ENCODE results near the gene C1GALT1.
"Not testable (repeated sequence)": the region's sequence is repeated elsewhere in the genome, so short reads cannot be mapped to it uniquely, and the experiment has no call there.

The C1GALT1 gene

DNA sequence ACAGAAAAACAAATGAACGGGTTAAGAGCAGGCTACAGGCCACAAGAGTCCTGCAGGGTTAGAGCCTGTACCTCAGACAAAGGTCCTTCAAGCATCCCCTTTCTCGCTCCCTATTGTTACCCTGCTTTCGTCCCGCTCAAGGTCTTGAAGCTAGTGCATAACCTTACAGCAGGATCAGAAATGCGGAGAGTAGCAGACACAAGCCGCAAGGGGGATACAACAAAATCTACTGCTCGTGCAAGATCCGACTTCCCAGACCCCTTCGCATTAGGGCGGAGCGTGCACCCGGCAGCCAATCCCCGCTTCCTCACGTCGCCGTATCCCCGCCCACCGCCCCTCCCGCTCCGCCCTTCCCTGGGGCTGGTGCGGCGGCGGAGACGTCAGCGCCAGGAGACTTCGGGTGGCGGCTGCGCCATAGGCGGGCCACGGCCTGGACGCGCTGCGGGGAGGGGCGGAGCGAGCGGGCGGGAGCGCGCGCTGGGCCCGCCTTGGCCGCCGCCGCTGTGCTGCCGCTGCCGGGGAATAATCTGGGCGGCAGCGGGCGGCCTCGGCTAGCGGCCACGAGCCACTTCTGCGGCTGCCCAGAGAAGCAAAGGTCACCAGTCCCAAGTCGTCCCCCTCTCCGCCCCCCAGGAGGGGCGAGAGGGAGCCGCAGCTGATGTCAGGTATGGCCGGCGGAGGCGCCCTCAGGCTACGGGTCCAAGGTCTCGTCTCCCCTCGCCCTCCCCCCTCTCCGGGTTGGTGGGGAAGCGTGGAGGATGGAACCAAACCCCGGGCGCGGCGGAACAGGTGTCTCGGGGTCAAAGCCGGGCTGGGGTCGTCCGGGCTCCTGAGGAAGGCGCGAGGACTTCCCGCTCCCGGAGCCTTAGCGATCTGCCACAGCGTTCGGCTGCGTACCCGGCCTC, at the start of gene C1GALT1:
TSS of gene C1GALT1 (plus strand) at position 389 of the 905 bp plus-strand sequence. CDS start 51,776 bp downstream, outside the sequence.
- DNase-seq, result peak; percentile 95

DNA sequence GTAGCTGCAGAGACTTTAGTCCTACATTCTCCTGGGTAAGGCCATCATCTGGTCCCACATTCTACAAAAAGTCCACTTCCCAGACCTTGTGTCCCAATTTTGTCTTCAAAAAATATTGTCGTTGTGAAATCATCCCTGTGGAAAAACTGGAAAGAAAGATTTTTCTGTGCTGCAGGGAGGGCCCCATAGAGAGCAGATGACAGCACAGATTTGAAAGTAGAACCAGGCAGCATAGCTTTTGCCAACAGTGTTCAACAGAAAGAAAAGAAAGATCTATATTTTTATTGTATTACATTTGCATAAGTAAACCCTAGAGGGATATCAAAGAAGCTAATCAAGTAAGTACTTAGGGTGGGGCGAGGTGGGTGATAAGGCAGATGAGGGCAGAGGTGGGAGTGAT, 48.3 kb upstream of the C1GALT1 start:
- peak; percentile 19 for DNase-seq

DNA sequence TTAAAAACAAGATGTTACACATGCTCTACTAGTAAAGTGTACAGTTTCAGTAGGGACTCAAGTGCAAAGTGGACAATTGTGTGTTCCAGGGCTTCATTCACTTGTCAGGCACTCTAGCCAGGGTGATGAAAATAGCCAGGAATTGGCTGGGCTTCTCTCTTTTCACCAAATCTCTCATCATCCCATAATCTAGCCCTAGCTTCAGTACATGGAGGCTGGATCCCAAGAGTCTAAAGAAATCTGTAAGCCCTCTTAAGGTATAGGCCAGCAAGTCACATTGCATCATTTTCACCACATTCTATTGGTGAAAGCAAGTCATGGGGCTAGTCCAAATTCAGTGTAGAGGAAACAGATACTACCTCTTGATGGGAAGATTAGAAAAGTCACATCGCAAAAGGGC, 47.3 kb upstream of the C1GALT1 start:
- DNase-seq, result no peak

DNA sequence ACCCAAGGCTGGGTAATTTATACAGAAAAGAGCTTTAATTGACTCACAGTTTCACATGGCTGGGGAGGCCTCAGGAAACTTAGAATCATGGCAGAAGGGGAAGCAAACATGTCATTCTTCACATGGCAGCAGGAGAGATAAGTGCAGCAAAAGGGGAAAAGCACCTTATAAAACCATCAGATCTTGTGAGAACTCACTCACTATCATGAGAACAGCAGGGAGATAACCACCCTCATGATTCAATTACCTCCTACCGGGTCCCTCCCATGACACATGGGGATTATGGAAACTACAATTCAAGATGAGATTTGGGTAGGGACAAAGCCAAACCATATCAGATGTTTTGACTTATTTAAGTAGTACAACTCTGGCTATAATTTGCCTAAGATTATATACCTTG, 46.4 kb upstream of the C1GALT1 start:
- DNase-seq, result not testable (repeated sequence)

DNA sequence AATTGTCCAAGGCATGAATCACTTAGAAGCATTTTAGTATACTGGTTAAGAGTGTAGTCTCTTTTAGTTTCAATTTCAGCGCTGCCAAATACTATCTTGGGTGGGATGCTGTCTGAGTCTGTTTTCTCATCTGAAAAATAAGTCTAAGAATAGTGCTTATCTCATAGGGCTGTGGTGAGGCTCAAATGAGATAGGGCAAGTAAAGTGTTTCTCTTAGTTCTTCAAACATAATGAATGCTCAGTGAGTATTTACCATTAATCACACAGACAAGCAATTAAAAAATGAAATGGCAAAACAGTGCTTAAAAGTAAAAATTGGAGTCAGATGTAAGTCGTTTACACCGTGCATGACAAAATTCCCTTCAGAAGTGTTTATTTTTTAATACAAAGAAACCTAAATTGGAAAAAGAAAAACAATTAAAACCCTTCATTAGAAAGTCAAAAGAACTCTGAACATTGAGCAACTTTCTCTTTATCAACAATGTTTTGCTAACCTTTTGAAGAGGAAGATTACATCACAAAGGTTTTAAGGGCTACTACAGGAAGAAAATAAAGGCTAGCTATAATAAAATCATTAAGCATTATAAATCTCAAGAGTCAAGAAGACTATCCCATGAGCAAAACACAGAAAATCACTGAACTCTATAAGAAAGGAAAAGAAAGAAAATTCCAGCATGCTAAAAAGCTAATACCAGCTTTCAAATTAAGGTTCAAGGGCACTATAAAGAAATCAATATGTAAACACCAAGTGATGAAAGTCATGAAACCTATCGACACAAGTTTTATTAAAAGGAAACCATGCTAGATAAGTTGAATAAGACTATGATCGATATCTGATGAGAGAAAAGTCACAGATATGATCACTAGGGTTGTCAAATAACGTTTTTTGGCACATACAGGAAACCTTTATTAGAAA, 45.6 kb upstream of the C1GALT1 start:
- no peak for DNase-seq

DNA sequence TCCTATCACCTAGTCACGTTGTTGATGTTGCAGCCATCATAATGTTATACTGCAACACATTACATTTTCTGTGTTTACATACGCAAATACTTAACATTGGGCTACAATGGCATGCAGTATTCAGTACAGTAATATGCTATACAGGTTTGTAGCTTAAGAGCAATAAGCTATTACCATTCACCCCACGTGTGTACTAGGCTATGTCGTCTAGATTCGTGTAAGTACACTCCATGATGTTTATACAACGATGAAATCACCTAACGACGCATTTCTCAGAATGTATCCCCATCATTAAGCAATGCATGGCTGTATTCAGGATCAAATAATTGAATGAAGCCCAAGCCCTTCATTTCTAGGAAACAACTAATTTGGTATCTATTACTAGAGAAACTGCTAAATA, 43.4 kb upstream of the C1GALT1 start:
- DNase-seq, result peak; percentile 45

DNA sequence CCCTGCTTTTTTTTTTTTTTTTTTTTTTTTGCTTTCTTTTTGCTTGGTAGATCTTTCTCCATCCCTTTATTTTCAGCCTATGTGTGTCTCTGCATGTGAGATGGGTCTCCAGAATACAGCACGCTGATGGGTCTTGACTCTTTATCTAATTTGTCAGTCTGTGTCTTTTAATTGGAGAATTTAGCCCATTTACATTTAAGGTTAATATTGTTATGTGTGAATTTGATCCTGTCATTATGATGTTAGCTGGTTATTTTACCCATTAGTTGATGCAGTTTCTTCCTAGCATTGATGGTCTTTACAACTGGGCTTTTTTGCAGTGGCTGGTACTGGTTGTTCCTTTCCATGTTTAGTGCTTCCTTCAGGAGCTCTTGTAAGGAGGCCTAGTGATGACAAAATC, 38.9 kb upstream of the C1GALT1 start:
- DNase-seq, result not testable (repeated sequence)

DNA sequence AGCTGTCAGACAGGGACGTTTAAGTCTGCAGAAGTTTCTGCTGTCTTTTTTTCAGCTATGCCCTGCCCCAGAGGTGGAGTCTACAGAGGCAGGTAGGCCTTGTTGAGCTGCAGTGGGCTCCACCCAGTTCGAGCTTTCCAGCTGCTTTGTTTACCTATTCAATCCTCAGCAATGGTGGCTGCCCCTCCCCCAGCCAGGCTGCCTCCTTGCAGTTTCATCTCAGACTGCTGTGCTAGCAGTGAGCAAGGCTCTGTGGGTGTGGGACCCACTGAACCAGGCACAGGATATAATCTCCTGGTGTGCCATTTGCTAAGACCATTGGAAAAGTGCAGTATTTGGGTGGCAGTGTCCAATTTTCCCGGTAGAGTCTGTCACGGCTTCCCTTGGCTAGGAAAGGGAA, 37.2 kb upstream of the C1GALT1 start:
- DNase-seq, result not testable (repeated sequence)

DNA sequence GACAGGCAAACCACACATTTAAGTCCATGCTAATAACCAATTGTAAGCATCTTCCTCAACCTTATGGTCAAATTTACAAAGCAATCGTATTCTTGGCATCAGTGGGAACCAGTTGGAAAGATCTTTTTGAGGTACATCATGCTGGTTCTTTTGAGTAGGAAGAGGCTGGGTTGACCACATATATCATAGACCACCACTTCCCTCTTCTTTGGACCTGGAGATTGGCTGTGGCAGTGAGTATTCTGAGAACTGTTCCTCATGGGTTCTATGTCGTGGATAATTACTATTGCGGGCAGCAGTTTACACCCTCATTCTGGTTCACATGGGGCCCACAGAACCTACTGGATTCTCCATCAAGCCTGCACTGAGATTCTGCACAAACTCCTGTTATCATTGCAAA, 35.5 kb upstream of the C1GALT1 start:
- DNase-seq, result no peak

DNA sequence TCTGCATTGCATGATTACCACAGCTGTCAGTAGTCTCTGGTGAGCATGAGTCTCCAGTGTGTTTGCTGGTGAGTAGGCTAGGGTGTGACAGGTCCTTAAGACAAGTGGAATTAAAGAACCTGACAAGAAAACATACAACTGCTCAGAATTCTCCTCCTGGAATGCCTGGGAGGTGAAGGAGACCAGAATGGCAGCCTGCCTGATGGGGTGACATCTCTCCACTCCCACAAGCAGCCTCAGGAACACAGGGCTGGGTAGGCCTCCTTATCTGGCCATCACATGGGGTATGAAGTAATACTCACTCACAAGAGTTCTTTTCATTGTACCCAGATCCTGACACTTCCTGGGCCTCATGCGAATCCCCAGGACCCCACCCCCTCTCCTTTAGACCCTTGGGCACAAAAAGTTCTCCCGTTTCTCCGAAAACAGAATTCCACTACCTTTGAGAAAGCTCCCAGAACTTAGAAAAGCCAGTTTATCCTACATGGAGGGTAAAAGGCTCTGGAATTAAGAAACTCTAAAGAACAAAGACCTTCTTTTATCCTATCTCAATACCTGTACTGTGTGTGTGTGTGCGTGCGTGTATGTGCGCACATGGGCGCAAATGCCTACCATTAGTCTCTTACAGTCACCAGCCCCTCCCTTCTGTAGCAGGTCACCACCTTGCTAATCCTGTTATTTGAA, 33.4 kb upstream of the C1GALT1 start:
- DNase-seq, result no peak

DNA sequence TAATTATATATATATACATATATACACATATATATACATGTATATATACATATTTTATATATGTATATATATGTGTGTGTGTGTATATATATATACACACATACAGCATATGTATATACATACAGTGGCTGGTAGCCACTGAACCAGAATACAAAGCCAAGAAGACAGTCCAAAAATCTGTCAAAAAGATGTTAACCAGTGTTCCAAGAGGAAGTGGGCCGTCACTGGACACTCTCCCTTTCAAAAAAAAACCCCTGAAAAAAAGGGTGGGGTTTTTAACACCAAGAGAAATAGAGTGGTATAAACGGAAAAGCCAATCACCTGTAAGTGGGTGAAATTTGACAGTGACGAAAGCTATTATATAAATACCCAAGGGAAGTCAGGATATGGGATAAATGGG, 31.1 kb upstream of the C1GALT1 start:
- no peak for DNase-seq

DNA sequence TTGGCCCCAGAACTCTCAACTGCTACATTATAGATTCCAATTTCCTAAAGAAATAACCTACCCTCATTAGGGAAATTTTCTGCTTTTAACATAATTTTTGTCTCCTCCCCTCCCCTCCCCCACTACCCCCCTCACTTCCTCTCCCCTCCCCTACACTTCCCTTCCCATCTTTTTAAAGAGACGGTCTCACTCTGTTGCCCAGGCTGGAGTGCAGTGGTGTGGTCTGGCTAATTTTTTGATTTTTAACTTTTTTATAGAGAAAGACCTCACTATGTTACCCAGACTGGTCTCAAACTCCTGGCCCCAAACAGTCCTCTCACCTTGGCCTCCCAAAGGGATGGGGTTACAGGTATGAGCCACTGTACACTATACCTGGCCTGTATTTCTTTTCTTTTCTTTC, 30.5 kb upstream of the C1GALT1 start:
- no peak for DNase-seq

DNA sequence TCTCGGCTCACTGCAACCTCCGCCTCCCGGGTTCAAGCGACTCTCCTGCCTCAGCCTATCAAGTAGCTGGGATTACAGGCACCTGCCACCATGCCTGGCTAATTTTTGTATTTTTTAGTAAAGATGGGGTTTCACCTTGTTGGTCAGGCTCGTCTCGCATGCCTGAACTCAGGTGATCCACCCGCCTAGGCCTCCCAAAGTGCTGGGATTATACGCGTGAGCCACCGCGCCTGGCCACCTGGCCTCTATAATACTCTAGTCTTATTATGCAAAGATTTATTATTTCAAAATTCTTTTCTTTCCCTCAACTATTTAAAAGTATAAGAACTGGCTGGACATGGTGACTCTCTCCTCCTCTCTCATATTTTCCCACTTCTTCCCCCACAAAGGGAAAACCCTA, 30.0 kb upstream of the C1GALT1 start:
- DNase-seq, result no peak

DNA sequence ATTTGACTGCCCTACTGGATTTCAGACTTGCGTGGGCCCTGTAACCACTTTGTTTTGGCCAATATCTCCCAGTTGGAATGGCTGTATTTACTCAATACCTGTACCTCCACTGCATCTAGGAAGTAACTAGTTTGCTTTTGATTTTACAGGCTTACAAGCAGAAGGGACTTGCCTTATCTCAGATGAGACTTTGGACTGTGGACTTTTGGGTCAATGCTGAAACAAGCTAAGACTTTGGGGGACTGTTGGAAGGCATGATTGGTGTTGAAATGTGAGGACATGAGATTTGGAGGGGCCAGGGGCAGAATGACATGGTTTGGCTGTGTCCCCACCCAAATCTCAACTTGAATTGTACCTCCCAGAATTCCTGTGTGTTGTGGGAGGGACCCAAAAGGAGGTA, 28.0 kb upstream of the C1GALT1 start:
- not testable (repeated sequence) for DNase-seq

DNA sequence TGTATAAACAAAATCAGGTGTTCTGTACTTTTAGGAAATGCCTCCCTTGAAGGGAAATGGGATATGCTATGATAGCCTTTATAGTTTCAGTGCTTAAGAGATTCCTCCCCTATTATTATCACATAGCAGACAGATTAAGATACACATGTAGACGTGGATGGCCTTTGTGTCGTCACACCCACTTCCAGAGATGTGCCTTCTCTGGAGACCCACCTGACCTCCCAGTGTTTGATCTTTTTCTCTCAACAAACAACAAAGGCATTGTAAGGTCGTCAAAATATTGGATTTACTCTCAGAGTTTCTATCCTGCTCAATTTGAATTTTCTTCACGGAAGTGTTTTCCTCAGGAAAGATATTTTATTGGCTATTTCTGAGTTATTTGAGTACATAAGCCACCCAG, 25.7 kb upstream of the C1GALT1 start:
- DNase-seq, result no peak

DNA sequence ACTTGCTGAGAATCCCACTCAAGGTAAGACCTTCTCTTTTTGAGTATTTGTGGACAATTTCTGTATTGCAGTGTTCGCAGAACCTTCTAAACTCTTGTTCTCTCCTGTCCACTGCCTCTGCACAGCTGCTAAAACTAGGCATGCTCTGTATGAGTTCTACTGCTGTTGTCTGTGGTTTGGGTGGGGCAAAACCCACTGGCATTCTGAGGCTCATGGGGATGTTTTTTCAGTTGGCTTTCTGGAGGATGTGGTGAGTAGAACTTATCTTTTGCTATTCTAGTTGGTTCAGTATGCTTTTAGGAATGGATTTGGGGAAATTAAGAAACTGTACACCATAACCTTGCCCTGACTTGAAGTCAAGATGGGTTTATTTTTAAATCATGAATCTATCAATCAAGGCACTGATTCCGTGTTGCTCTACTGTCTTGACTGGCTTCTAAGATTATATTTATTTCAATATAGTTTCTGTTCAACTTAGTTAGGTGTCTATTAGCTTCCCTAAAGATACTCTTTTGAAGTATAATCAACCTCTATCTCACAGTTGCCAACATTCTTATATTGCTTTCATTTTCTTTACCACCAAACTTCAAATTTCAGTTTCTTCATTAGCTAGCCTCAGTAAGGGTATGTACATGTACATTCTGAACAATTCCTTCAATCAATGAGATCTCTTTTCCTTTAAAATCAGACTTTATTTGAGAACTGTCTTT, 25.0 kb upstream of the C1GALT1 start:
- no peak for DNase-seq

DNA sequence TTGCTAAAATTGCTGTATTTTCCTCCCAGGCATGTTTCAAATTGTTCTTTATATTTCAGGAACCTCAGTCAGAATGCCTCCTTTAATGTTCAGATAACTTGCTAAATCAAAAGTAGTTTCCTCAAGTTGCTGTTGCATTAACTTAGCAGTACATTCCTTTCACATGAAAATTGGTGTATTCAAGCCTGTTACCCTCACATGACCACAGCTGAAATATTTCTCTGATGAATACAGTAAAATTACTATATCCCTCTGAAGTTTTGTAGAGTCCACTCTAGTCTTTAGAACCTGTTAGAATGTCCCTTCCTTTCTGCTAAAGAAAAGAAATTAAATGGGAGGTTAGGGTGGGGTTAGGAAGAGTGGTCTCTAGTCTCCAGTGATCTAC, 24.5 kb upstream of the C1GALT1 start:
- DNase-seq, result no peak

DNA sequence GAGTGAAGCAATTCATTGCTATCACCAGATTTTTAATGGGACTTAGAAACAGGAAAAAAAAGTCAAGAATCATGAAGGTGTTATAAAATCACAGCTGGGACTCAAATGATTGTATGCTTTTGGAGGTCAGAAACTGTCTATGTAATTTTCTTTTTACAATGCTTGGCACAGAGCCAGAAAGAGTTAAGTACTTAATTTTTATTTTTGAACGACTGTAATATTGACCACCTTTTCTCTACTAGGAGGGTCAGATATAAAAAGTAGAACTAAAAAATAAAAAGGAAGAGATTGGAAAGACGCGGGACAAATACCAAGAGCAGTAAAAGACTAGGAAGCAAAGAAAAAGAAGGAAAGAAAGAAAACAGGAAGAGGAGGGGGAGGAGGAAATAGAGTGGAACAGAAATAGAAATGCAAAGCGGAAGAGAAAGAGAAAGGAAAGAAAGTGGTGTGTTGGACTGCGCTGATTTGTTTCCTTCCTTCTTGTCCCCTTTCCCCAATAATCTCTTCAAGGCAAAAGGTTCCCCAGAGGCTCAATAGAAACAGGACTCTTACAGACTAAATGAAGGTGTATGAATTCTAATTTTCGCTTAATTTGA, 23.2 kb upstream of the C1GALT1 start:
- DNase-seq, result no peak

DNA sequence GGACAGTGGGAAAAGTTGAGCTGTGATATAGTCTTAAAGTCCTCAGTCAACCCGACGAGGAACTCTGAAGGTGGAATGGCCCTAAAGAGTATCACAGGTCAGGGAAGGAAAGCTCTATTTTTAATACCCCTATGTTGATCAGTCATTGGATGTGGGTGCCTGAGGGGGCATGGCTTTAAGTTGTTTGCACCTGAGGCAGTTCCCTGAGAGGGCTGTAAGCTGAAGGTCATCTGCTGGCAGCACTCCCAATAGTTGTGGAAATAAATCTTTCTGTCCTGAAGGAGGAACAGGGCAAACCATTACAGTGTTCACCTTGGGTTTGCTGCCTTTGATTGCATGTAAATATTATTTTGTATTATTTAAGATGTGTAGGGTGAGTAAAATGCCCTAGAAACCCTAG, 17.8 kb upstream of the C1GALT1 start:
- no peak for DNase-seq

DNA sequence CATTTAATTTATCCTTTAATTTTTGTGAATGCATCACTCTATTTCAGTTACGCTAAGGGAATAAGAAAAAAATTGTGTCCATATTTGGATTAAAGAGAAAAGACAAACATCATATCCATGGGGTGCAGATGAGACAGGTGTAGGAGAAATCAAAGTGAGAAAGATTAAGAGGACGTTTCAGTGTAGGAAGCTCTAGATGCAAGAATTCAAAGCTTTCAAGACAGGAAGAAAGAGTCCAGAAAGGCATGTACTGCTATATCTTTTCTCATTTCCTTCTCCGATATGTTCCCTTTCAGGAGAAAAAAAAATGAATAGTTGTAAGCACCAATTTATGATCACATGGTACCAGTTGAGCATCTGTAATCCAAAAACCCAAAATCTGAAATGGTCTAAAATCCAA, 17.0 kb upstream of the C1GALT1 start:
- DNase-seq, result no peak

DNA sequence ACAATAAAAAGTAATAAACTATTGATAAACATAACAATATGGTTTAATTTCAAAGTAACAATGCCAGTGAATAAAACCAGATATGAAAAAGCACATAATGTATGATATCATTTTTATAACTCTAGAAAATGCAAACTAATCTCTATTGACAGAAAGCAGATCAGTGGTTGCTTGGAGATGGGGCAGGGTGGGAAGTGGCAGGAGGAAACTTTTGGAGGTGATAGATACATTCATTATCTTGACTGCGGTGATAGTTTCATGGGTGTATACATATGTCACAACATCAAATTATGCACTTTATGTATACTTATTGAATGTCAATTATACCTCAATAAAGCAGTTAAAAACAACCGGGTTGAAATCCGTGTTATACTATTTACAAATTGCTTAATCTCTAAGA, 16.0 kb upstream of the C1GALT1 start:
- DNase-seq, result no peak

DNA sequence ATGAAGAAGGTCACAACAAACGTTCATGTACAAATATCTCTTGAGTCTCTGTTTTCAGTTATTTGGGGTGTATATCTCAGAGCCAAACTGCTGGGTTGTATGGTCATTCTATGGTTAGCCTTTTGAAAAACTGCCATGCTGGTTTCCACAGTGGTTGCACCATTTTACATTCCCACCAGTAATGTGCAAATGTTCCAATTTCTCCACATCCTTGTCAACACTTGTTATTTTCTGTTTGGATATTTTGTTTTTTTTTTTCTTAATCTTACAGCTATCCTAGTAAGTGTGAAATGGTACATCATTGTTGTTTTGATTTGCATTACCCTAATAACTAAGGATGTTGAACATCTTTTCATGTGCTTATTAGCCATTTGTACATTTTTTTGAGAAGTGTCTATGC, 13.0 kb upstream of the C1GALT1 start:
- DNase-seq, result no peak
